CD1c-positive myeloid dendritic cell (primary cell): Measurements from ENCODE around the gene ESPNL.
"Not testable (repeated sequence)": the region's sequence is repeated elsewhere in the genome, so short reads cannot be mapped to it uniquely, and the experiment has no call there.

Experiments
- DNase-seq: peaks from one replicate; pipeline ENCODE4 v3.0.0-alpha.2; 2016; ENCODE audit errors: extremely low spot score

Gene ESPNL

DNA sequence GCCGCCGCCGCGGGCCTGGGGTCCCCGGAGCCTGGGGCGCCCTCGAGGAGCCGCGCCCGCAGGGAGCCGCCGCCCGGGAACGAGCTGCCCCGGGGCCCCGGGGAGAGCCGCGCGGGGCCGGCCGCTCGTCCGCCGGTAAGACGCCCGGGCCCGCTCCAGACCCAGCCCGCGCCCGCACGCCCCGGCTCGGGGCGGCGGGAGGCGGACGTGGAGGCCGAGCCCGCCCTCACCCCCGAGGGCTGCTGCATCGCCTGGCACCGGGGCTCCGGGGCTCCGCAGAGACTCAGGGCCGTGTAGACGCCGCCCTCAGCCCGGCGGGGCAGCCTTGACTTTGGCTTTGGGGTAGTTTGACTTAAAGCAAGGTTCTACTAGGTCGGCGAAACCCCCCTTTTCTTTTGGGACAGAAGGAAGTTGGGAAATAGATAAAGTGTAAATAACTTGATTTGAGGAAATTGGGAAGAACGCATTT is 59.0 kb downstream of the ESPNL start:
- peak; percentile 9 for DNase-seq

DNA sequence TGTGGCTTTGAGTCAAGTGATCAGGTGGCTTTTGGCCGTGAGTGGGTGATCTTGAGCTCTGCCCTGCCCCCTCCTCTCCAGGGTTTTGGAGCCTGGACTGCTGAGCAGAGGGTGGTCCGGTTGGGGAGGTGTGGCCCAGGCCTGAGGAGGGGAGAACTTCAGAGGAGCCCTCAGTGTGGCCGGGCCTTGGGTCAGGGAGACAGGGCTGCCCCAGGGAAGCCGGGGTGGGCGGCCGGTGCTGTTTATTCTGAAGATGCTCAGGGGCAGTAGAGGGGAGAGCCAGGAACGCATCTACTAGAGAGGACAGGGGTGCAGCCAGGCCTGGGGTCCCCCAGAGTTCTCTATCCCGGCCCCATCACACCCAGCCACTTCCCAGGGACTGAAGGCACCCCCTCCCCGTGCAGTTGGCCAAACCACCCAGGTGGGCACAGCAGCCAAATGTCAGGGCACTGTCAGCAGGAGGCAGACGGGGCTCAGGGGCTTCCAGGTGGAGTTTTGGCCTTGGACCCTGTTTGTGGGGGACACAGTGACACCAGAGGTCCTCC is 59.6 kb downstream of the ESPNL start:
- DNase-seq: no peak

DNA sequence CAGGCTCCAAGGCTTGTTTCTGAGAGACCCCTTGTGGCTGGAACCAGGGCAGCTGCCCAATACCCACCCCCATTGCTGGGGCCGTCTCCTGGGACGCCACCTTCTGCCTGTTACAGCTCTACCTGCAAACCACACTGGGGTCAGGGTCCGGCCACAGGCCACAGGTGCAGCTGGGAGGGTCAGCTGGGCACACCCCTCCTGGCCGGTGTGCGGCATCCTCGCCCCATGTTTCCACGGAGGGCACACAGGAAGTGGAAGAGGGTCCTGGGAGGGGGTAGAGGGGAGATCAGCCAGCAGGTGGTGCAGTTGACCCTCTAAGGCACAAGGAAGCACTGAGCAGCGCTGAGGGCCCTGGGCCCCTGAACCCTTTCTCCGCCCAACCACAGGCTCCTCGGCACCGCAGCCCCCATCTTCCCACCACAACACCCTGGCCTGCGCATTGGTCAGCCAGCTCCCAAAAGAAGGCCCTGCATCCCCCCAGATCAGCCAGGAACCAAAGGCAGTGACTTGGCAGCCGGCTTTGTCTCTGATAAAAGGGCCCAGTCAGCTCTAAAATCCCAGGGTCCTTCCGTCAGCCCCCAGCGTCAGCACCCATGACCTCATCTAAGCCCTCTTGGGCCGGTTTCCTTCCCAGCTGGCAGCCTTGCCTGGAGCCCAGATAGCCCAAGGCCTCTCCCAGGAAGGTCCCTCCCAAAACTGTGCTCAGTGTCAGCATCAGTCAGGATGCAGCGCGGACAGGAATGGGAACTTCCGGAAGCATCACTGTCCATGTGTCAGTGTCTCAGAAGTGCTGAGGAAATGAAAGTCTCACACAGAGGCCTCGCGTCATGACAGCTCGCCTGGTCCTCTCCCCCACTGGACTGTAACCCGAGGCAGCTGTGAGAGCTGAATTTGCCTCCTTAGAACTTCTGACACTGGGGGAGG is 60.3 kb downstream of the ESPNL start:
- peak; percentile 54 for DNase-seq

DNA sequence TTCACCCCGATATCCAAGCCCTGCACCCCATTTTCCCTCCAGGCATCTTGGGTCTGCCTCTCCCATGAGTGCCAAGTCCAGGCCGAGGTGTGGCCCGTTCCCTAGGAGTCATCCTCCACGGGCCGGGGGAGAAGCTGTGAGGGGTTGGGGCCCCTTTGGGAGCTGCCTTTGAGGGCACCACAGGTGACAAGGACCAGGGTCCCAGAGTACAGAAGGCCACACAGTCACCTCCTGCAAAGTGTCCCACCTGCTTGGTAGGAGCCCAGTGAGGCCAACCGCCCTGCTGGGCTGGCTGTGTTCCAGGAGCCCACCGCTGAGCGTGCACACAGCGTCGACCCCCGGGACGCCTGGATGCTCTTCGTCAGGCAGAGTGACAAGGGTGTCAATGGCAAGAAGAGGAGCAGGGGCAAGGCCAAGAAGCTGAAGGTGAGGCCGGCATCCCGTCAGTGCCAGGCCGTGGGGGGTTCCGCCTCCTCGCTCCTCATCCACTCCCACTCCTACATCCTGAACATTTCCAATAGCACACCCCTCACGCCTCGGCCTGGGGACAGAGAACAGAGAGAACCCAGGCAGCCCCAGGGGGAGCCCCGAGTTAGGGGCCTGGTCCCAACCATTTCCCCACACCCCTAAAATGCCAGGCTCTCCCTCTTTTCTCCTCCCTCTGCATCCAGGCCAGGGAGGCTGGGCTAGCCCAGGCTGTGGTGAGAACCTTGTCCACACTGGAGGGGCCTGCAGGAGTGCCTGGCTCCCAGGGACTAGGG is 61.3 kb downstream of the ESPNL start:
- DNase-seq: no peak

DNA sequence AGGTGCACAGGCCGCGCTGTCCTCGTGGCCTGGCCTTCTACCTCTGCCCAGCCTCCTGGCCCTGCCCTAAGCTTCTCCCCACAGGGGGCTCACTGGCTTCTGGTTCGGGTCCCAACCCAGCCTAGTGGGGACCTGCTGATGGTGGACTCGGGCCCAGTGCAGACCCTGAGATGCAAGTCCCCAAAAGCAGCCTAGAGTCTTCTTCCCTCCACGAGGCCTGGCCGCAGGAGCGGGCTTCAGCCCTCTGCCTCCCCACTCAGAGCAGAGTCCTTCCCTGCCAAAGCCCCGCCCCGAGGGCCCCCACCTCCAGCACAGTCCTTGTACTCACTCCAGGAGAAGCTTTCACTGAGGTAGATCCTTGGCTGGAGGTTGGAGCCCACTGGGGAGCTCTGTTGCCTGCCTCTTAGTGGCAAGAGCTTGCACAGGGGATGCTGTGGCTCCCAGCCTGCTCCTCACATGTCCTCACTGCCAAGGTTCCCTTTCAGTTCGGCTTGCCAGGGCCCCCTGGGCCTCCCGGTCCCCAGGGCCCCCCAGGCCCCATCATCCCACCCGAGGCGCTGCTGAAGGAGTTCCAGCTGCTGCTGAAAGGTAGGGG is 62.2 kb downstream of the ESPNL start:
- DNase-seq: no peak

DNA sequence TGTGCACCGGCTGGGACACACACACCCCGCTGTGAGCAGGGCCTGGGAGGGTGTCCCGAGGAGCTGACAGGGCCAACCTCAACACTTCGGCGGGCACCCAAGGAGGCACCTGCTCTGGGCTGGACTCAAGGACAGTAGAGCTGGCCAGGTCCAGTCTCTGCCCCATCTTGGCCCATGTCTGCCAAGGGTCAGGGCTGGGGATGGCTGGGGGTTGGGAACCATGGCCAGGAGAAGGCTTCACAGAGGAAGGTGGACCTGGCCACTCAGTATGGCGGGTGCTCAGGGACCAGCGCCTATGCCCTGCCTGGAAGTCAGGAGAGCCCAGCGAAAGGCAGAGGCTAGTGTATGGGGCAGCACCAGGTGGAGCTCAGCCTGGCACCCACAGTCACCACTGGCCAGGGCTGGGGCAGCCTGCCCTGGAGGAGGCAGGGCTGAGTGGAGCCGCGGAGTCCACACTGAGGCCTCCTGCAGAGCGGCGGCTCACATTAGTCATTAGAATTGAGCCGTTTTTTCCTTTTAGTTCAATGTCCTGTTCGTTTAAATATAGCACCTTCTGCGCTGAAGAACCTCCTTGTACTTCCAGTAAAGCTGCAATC is 62.8 kb downstream of the ESPNL start:
- DNase-seq: no peak

DNA sequence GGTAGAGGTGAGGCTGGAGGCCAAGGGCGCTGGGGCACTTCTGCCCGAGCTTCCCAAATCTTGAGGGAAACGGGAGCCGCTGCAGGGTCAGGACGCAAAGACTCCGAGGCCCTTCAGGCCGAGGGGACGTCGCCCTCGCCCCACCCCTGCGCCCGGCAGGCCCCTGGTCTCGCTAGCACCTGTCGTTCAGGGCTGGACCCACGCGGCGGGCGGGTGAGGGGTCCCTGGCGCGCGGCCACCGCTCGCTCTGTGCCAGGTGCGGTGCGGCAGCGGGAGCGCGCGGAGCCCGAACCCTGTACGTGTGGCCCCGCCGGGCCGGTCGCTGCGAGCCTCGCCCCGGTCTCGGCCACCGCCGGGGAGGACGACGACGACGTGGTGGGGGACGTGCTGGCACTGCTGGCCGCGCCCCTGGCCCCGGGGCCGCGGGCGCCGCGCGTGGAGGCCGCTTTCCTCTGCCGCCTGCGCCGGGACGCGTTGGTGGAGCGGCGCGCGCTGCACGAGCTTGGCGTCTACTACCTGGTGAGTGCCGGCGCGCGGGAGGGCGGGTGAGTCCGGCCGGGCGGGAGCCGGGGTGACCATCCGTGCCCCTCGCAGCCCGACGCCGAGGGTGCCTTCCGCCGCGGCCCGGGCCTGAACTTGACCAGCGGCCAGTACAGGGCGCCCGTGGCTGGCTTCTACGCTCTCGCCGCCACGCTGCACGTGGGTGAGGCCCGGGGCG is 63.5 kb downstream of the ESPNL start:
- no peak for DNase-seq

DNA sequence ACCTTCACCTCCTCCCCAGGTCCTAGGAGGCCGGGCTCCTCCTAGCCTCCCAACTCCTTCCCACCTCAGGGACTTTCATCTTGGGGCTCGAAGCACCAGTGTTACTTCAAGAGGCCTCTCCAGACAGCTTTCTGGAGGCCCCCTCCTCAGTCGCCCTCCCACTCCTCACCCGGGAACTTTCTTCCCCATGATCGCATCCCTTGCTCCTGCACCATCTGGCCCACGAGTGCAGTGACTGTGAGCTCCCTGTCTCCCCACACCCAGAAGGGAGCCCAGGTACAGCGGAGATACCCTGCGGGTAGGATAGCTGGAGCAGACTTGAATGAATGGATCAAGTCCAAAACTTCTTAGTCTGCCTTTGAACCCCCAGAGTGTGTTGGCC is 64.8 kb downstream of the ESPNL start:
- DNase-seq: no peak

DNA sequence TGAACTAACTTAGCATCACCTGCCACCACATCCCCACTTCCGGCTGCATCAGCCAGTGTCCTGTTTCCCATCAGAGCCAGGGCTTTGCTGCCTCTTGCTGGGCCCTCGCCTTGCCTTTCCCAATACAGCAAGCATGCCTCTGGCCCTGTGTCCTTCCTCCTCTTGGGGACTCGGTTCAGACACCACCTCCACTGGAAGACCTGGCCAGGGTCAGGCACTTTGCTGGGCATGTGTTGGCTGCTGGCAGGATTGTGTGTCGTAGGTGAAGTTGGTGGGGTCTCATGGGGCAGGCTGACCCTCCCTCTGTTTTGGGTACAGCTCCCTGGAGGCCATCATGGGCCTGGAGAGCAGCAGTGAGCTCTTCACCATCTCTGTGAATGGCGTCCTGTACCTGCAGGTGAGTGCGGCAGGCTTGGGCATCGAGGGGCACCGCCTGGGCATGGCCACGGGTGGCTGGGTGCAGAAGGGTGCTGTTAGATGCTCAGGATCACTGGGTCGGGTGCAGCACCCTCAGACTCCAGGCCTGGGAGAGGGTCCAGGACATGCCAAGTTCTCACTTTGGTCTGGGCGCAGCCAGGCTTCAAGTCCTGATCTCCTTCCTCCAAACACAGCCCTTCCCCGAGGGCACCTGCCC is 65.3 kb downstream of the ESPNL start:
- no peak for DNase-seq

DNA sequence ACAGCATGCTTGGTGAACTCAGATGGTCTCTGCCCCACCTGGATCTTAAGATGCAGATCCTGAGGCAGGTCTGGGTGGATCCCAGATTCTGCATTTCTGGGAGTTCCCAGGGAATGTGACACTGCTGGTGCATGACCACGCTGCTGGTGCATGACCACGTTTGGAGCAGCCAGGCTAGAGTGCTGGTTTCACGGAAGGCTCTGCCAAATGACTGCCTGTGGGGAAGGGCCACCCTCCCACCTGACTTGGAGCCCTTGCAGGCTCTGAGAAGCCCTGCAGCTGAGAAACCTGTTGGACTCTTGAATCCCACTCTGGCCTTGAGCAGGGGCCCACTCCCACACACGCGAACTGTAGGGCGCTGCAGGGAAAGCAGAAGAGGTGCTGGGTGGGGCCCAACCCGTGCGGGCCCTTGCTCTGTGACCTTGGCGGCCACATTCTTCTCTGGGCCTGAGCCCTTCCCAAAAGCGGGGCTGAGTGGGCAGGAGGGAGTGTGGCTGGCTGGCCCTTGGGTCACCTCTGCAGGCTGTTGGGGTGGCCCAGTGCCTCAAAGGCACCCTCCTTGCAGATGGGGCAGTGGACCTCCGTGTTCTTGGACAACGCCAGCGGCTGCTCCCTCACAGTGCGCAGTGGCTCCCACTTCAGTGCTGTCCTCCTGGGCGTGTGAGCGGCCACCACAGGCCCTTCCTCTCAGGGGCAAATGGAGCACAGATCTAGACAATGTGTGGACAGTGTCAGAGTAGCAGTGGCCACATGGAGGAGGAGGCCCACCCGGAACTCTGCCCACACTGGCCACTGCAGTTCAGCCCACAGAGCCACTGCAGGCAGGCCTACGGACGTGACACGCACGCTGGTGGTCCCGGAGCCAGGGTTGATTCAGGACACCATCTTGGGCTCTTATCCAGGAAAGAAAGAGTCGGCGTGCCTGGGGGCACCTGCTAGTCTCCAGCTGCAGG is 66.5 kb downstream of the ESPNL start:
- DNase-seq: peak; percentile 11

DNA sequence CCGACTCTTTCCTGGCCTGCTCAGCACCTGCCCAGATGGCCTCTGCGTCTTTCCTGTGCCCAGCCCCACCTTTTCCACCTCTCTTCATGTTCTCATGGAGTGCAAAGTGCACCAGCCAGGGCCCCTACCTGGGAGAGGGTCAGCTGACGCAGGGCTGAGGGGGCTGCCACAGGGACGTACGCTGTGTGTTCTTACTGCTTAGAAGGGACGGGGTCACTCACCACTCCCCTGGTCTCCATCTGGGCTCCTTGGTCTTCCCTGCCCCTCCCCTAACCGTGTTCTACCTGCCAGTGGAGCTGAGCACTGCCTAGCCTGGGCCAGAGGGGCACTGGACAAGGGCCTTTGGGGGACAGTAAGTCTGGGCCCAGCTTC is 67.2 kb downstream of the ESPNL start:
- DNase-seq: no peak

DNA sequence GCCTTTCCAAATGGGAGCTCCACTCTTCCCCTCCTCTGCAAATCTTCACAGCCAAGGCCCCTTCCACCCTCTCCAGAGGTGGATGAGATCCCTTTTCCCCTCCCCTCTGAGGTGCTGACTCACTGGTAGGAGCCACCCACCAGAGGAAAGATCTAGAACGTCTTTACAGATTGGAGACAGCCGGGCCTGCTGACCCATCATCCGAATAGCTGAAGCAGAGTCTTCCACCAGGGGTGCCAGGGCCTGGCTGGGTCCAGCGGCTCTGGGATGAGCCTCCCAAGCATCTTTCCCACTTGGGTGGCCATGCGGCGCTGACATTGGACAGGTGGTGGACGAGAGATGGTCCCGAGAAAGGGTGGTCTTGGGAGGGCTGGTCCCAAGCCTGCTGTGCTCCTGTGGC is 67.6 kb downstream of the ESPNL start:
- no peak for DNase-seq

DNA sequence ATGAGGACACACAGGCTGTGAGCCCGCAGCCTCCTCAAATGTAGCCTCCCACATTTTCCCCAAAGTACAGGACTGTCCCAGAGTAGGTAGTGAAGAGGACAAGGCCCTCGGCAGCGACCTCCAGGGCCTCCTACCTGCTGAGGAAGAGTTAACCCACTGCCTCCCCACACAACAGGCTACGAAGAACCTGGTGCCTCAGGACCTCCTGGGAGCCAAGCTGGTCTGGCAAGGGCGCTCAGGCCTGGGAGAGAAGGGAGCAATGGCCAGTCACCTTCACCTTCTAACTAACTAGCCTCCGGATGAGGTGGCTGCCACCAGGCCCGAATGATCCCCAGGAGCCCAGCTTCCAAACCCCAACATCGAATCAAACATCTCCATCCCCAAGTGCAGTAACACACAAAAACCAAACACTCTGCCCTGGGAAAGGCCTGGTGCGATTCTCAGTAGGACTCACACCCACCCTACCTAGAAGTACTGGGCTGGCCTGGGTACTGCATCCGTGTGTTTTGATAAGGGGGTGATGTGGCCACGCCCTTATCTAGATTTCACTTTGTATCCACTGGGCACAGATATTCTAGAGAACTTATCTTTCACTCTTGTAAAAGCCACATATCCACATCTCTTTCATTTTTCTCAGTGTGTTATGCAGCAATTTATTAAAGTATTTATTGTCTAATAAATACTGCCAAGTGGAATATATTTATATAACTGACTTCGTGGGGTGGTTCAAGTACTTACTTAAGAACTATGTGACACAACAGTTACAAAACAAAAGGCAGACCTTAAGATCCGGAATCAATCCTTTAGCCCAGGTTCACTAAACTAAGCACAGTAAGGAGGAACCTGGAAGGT is 68.3 kb downstream of the ESPNL start:
- no peak for DNase-seq

DNA sequence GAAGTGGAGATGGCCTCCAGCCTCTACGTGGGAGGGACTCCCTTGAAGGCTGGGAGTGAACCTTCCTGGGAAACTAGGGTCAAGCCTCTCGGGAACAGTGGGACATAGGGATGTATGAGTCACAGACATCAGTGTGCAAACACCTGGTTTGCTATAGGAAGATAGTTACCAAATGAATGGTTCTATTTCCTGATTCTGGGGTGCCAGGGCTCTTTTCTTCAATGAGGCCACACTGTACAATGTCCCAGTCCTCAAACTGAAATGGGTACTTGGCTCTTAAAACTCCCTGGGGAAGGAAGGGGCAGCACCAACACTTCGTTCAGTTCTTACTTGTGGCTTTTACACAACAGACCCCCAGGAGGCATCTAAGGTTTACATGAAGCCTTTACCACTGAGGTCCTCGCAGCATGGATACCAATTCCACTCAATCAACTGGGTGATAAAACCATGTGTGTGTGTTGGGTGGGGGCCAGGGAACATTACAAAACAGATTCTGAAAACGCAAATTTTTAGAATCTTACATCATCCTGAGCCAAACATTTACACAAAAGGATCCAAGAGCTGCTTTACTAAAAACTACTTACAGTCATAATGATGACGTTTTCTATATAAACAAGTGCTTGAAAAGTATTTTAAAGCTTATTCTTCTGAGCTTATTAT is 69.0 kb downstream of the ESPNL start:
- no peak for DNase-seq

DNA sequence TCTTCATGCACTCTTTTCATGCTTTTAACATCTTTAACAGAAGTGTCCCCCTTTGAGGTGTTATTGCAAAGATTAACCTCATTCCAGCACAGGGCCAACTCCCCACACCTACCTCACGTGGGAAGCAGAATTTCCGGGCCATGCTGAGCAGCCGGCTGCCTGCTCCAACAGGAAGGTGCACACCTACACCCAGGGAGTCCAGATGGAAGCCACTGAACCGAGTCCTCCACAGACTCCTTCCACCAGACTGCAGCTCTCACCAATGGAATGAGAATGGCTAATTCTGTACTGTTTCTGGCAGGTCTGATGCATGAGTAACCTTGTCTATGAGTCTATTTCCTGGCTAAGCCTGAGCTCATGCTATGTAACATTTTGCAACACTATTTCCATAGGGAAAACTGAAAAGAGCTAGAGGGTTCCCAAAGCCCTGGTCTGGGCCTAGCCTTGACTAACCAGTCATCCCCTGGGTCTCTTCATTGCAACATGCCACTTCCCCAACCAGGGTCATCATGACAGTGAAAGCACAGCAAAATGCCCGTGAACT is 69.6 kb downstream of the ESPNL start:
- no peak for DNase-seq

DNA sequence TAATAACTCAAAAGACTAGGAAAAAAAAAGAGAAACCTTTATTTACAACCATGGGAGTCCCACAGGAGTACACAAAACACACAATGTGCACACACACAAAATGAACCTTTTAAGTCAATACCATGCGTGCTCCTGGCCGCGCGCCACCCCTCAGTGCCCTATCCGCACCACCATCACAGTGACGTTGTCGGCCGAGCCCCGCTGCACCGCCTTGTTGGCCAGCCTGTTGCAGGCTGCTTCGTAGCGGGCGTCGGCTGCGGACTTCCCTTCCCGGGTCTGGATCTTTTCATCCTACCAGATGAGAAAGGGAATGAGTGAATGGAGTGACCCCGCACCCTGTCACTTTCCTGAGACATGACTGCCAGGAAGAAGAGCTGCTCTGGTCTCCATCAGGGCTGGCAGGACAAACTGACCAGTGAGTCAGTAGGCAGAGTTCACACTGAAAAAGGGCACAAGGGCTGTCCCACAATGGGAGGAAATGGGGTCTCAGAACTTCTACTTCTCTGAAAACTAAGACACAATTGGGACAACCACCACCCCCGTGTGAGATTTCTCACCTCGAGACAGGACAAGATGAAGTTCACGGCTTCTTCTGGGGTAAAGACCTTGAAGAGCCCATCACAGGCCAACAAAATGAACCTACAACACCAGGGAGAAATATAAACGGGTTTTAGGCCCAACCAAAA is 70.4 kb downstream of the ESPNL start:
- DNase-seq: no peak

DNA sequence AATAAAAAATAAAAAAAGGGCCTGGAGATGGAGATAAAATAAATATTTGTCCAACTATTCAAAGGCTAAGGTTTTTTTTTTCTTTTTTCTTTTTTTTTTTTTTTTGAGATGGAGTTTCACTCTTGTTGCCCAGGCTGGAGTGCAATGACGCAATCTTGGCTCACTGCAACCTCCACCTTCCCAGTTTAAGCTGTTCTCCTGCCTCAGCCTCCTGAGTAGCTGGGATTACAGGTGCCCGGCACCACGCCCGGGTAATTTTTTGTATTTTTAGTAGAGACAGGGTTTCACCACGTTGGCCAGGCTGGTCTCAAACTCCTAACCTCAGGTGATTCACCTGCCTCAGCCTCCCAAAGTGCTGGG is 70.9 kb downstream of the ESPNL start:
- DNase-seq: not testable (repeated sequence)
